Smooth muscle cell of bladder (primary cell): ENCODE results near the gene OR52E1. TPM values are rescaled to one million over a fixed set of nuclear protein-coding genes. Genes with fewer than 3 reads are reported as not detected.

Experiments
- total RNA-seq: library from RNA; depleted of rRNA; stranded (reverse); fragments of >200 nt; gene quantifications from 2 replicates; pipeline ENCODE4 v1.2.3, GENCODE V29; 2014

Gene OR52E1
- not detected in 2 replicates for total RNA-seq

GRCh38 chr11:5069272-5069671 is at the start of gene OR52E1:
Gene OR52E1, plus strand, starts transcription at chr11:5069572.

GRCh38 chr11:5046226-5046625 is 23.1 kb upstream of the OR52E1 start, which contains the start of gene OR52J3:
Gene OR52J3, plus strand, starts transcription at chr11:5046526. Its CDS starts 0 bp downstream, at chr11:5046526.

GRCh38 chr11:5059391-5059790 is 10.0 kb upstream of the OR52E1 start, which contains the start of gene OR52E2:
Gene OR52E2, minus strand, starts transcription at chr11:5059627. Its CDS starts 0 bp downstream, at chr11:5059627.

Other genes starting within 250 kb of the OR52E1 start
- gene OR51F2, start 248.3 kb upstream of the OR52E1 start, total RNA-seq, result not detected in 2 replicates
- not detected in 2 replicates for gene OR51S1, start 220.4 kb upstream of the OR52E1 start, total RNA-seq
- not detected in 2 replicates for gene OR51T1, start 187.7 kb upstream of the OR52E1 start, total RNA-seq
- gene OR51A7, start 165.8 kb upstream of the OR52E1 start, total RNA-seq, result not detected in 2 replicates
- gene OR51G2, start 150.2 kb upstream of the OR52E1 start, total RNA-seq, result not detected in 2 replicates
- not detected in 2 replicates for gene OR51G1, start 145.2 kb upstream of the OR52E1 start, total RNA-seq
- gene OR51A4, start 122.0 kb upstream of the OR52E1 start, total RNA-seq, result not detected in 2 replicates
- not detected in 2 replicates for gene OR51A2, start 113.9 kb upstream of the OR52E1 start, total RNA-seq
- gene OR51L1, start 74.7 kb upstream of the OR52E1 start, total RNA-seq, result under 0.01 TPM in 1 of 2 replicates, not detected in the other
- gene OR52J3, start 23.0 kb upstream of the OR52E1 start, total RNA-seq, result not detected in 2 replicates
- not detected in 2 replicates for gene OR52E2, start 9.9 kb upstream of the OR52E1 start, total RNA-seq
- not detected in 2 replicates for gene OR52A5, start 68.8 kb downstream of the OR52E1 start, total RNA-seq
- gene OR52A1, start 85.2 kb downstream of the OR52E1 start, total RNA-seq, result not detected in 2 replicates
- not detected in 2 replicates for gene OR51V1, start 131.1 kb downstream of the OR52E1 start, total RNA-seq
- not detected in 2 replicates for gene HBB, start 157.5 kb downstream of the OR52E1 start, total RNA-seq
- gene HBD, start 164.9 kb downstream of the OR52E1 start, total RNA-seq, result not detected in 2 replicates
- gene HBG1, start 180.3 kb downstream of the OR52E1 start, total RNA-seq, result not detected in 2 replicates
- gene HBG2, start 185.2 kb downstream of the OR52E1 start, total RNA-seq, result not detected in 2 replicates
- gene HBE1, start 200.4 kb downstream of the OR52E1 start, total RNA-seq, result 0.14 TPM in 1 of 2 replicates, not detected in the other
- gene OR51B4, start 232.4 kb downstream of the OR52E1 start, total RNA-seq, result not detected in 2 replicates